Neural crest cell (in vitro differentiated cells): ENCODE measurements around the gene ERMN. TPM values are rescaled to one million over a fixed set of nuclear protein-coding genes. Genes with fewer than 3 reads are reported as not detected.

Source experiments
- DNase-seq: peaks from one replicate; pipeline ENCODE4 v3.0.0; 2021; ENCODE audit warnings: low read depth, mixed read lengths, low spot score
- H3K27ac Mint-ChIP-seq: one replicate; pipeline ENCODE4 v1.8.0; 2021; ENCODE audit warnings: mild to moderate bottlenecking, mixed read lengths; ENCODE audit not compliant: unreplicated experiment
- H3K27me3 Mint-ChIP-seq: 2 replicates; pipeline ENCODE4 v1.8.0; 2021; ENCODE audit warnings: low read depth, mild to moderate bottlenecking, mixed read lengths
- H3K36me3 Mint-ChIP-seq: 2 replicates; pipeline ENCODE4 v1.8.0; 2021; ENCODE audit warnings: low read depth, mild to moderate bottlenecking, mixed read lengths
- H3K4me1 Mint-ChIP-seq: 2 replicates; pipeline ENCODE4 v1.8.0; 2021; ENCODE audit warnings: mixed read lengths
- H3K4me3 Mint-ChIP-seq: one replicate; pipeline ENCODE4 v1.8.0; 2021; ENCODE audit warnings: mild to moderate bottlenecking, mixed read lengths
- H3K9me3 Mint-ChIP-seq: 2 replicates; pipeline ENCODE4 v1.8.0; 2021; ENCODE audit warnings: mixed read lengths
- CTCF ChIP-seq: fragments of 200-600 bp; sonication (generic); conservative IDR thresholded peaks from 2 replicates; pipeline ENCODE4 v1.5.0; 2021; ENCODE audit warnings: antibody characterized with exemption, mild to moderate bottlenecking
- total RNA-seq: library from RNA; stranded (reverse); gene quantifications from 2 replicates; pipeline ENCODE4 v1.2.1, GENCODE V29; 2021

The ERMN gene
- total RNA-seq, 1 donor from 2014 or later, result 0.44 TPM

- TF ChIP-seq CTCF, result peak; percentile 79
- peak; percentile 54 for DNase-seq
- Mint-ChIP-seq H3K27ac (no peak overlapping the region), H3K4me1 (no peaks in the 10 kb centered on the region), H3K36me3 (no peaks in the 10 kb centered on the region), H3K4me3 (no peak overlapping the region), H3K27me3 (peaks cover 14% of the 10 kb centered on the region), H3K9me3 (no peaks in the 10 kb centered on the region)
Observed at GRCh38 chr2:157336137-157337010, 10.8 kb upstream of the ERMN start.

DNA sequence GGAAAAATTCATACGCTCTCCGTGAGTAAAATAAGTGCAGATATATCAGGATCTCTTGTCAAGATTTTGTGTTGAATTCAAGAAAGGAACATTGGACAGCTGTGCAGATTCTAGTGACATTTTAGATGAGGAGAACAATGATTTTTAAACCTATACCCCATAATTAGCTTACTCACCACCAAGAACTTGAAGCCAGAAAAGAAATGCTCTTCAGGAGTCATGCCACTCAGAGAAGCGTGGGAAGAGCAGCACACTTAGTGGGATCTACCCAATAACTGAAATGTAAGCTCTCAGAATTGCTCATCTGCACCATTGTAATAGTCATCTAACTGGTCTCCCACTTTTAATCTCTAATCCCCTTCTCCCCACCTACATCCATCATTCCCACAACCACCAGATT is 9.2 kb upstream of the ERMN start:
- no peak for TF ChIP-seq CTCF
- no peaks in the 10 kb centered on the region for H3K4me1 Mint-ChIP-seq
- peaks cover 21% of the 10 kb centered on the region for H3K27me3 Mint-ChIP-seq
- no peak overlapping the region for H3K4me3 Mint-ChIP-seq
- no peaks in the 10 kb centered on the region for H3K36me3 Mint-ChIP-seq
- DNase-seq, result no peak
- no peak overlapping the region for H3K27ac Mint-ChIP-seq
- H3K9me3 Mint-ChIP-seq, result no peaks in the 10 kb centered on the region

GRCh38 chr2:157334335-157334734 is 8.7 kb upstream of the ERMN start:
- no peak for DNase-seq
- Mint-ChIP-seq H3K27ac (no peak overlapping the region), H3K4me3 (no peak overlapping the region), H3K27me3 (peaks cover 25% of the 10 kb centered on the region), H3K4me1 (no peaks in the 10 kb centered on the region), H3K36me3 (no peaks in the 10 kb centered on the region), H3K9me3 (no peaks in the 10 kb centered on the region)
- TF ChIP-seq CTCF, result no peak

GRCh38 chr2:157333304-157334047 is 7.9 kb upstream of the ERMN start:
- Mint-ChIP-seq H3K4me3 (no peak overlapping the region), H3K27ac (no peak overlapping the region)

DNA sequence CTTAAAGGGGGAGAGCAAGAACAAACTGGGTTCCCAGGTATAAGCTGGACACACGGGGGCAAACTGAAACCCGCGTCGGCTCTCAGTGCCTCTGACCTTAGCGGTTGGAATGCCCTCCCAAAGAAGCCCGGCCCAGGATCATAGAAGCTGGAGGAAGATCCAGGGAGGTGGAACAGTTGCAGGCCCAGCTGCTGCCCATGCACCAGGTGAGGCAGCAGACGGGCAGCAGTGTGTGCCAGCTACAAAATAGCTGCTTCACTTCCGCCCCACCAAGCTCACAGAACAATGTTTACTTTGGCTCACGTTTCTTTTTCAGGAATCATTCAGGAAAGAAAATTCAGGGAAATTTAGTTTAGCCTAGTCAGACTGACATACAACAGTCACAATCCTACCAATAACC is 3.9 kb upstream of the ERMN start:
- no peaks in the 10 kb centered on the region for H3K36me3 Mint-ChIP-seq
- peaks cover 15% of the 10 kb centered on the region for H3K4me1 Mint-ChIP-seq
- H3K9me3 Mint-ChIP-seq, result no peaks in the 10 kb centered on the region
- no peak for DNase-seq
- peaks cover 40% of the 10 kb centered on the region for H3K27me3 Mint-ChIP-seq
- no peak for TF ChIP-seq CTCF
- no peak overlapping the region for H3K27ac Mint-ChIP-seq
- H3K4me3 Mint-ChIP-seq, result no peak overlapping the region

More at GRCh38 chr2:157333304-157334047, 7.9 kb upstream of the ERMN start:
- DNase-seq, result no peak
- no peaks in the 10 kb centered on the region for H3K36me3 Mint-ChIP-seq
- TF ChIP-seq CTCF, result no peak
- no peaks in the 10 kb centered on the region for H3K9me3 Mint-ChIP-seq
- H3K27me3 Mint-ChIP-seq, result peaks cover 23% of the 10 kb centered on the region
- H3K4me1 Mint-ChIP-seq, result no peaks in the 10 kb centered on the region
